Stimulated activated CD8-positive, alpha-beta memory T cell treated with anti-CD3 and anti-CD28 coated beads, Interleukin-2, amount 100 ng/mL, for 1 hour (primary cell): Measurements from ENCODE around the gene SH3PXD2A.
A peak's percentile ranks its signal among the peaks of the same experiment; 100 is the strongest.

Experiments used
- DNase-seq, 2 donors: peaks; one replicate each; pipeline ENCODE4 v3.0.0-alpha.2; 2020; ENCODE audit warnings: low read depth in 2 of 2

The SH3PXD2A gene

DNA sequence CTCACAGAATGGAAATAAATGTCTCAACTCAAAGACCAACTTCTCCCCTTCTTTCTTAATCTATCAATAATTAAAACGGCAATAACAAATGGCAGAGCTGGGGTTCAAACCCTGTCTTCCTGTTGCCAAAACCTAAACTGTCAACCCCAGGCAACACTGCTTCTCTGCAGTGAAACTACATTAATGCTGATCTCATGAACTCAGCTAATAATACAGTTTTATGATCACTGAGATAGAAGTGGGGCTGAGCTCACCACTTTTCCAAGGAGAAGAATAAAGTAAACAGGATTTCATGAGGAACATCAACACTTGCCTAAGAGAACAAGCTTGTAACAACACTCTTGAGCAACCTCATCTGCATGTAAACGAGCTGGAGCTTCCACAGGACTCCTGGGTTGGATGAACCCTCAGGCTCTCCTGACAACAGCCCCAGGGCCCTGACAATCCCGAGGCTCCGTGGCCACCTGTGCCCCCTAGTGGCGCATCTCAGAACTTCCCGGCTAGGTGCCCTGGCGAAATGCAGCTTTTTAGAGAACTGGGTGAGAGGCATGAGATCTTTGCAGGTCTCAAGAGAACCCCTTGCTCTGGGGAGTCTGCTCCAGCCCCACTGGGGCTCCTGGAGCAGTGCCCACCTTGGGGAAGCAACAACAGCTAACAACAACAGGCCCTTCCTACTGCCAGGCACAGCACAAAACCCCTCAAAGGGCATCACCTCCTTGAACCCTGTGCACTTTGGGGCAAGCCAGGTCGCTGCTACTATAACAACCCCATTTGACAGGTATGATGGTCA is 169.3 kb downstream of the SH3PXD2A start:
- peak; percentile 39 to 54 for DNase-seq

GRCh38 chr10:103683851-103684250 is 171.5 kb downstream of the SH3PXD2A start:
- no peak for DNase-seq

DNA sequence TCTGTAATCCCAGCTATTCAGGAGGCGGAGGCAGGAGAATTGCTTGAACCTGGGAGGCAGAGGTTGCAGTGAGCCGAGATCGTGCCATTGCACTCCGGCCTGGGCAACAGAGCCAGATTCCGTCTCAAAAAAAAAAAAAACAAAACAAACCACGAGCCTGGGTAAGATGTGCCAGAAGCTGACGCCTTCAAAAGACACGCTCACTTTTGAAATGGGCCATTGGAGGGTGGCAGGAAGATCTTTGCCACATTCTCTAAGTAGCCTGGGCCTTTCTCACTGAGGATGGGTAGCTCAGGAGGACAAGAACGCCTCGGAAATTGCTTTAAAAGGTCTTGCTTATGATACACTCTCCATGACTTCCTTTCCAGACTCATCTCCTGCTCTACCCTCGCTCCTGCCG is 172.7 kb downstream of the SH3PXD2A start:
- no peak for DNase-seq

DNA sequence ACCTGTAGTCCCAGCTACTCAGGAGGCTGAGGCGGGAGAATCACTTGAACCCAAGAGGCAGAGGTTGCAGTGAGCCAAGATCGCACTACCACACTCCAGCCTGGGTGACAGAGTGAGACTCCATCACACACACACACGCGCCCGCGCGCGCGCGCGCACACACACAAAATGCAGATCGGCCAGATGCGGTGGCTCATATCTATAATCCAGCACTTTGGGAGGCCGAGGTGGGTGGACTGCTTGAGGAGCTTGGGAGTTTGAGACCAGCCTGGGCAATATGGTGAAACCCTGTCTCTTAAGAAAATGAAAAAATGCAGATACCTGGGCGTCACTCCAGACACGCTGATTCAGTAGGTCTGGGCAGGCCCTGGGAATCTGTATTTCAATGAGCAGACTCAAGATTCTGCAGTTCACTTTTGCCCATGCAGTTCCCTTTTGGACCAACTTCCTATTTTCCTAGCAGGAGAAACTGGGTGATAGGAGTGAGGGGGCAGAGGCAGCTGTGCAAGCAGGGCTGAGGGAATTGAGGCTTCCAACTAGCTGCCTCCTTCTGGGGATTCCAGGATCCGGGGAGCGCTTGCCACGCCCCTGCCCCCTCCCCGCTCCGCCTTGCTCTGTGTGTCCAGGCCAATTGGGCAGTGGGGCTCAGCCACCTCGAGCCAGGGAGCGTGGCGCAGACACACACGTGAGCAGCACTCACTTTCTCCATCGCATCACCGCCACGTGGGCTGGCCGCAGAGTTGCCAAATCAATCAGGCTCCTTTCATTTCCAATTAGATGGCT is 173.6 kb downstream of the SH3PXD2A start:
- DNase-seq: no peak

- DNase-seq: no peak
Observed at GRCh38 chr10:103680869-103681236, 174.5 kb downstream of the SH3PXD2A start.

GRCh38 chr10:103679096-103679790 is 176.1 kb downstream of the SH3PXD2A start:
- DNase-seq: no peak

DNA sequence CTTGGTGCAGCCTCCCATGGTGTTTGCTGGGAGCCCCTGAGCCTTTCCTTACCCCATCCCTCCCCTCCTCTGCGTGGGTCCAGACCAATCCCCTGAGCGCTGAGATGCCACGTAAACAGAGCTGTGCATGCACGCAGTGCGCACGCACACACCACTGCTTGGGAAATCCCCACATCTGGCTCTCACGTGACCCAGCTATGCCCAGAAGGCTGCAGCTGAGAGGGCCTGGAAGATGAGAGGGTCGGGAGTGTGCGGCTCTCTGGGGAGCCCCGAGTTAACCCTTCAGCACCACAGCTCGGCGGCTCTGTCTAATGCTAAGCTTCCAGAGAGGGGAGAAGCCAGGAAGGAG is 177.2 kb downstream of the SH3PXD2A start:
- peak; percentile 35 to 63 for DNase-seq

DNA sequence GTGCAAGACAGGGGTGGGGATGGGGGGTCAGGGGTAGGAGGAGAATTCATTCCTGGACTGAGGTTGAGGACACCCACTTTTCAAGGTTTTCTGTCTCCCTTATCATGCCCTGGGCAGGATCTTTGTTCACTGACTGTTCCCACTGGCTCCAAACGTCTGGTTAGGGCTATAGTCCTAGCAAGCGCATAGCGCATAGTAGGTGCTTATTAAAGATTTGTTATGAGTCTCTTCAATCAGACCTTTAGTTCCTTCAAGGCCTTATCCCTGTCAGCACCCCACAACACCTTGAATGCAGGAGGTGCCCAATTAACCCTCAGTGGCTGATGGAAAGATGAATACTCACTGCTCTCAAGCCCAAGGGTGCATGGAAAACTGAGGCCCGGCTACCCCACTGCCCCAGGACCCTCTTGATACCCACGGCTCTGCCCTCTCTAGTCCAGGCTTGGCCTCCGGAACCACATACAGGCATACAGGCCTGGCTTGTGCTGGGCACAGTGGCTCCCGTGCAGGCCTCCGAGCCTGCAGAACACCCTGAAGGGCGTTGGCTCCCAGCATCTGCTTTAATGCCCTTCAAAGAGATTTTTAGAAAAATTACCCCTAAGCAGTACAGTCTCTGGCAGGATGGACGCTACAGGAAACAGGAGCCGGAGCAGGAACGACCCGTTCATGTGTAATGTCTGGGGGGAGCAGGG is 177.7 kb downstream of the SH3PXD2A start:
- no peak for DNase-seq

DNA sequence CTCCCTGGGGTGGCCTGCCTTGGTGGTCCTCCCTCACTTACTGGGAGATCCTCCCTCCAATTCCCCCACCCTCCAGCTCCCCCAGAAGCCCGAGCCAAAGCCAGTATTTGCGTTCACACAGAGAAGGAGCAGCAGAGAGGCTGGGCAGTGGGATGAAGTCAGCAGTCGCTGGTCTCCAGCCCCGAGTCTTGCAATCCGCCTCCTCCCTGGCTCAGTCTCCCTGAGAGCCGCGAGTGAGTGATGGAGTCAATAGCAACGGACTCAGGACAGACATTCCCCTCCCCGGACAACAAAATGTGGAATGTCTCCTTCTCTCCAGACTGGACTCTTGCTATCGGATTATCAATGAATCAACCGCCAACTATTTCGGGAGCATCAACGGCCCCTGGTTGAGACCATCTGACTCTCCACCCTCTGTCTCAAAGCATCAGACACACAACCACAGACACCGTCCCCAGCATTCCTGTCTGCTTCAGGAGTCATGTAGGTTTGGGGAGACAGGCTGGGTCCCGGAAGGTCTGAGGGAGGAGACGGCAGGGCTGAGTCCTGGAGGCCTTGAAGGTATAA is 178.4 kb downstream of the SH3PXD2A start:
- DNase-seq: no peak

DNA sequence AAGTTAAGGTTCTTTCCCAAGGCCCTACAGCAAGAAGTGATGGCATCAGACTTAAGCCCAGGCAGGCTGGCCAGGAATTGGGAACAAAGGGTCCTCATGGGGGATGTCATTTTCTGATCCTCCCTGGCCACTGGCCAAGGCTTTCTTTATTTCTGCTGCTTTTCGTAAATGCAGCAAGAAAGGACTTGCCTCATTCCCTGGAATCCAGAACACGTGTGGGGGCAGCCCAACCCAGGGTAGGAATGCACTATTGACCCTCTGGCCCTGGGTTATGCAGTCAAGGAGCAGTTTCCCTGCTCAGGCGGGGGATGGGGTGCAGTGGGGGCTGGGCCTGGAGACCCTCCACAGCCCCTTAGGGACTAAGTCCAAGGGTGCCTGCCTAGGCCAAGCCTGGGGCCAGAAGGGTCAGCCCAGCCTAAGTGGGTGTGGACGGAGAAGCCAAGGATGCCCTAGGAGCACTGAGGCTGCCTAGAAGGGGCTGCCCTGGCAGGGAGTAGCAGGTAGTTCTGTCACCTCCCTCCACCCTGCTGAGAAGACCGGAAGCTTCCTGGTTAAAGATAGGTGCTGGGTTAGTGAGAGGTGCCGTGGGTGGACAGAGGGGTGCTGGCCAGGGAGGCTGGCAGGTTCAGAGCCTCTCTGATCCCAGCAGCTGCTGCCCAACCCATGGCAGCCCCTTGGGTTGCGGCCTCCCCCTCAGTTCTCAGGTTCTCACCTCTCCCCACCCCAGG is 179.2 kb downstream of the SH3PXD2A start:
- no peak for DNase-seq

DNA sequence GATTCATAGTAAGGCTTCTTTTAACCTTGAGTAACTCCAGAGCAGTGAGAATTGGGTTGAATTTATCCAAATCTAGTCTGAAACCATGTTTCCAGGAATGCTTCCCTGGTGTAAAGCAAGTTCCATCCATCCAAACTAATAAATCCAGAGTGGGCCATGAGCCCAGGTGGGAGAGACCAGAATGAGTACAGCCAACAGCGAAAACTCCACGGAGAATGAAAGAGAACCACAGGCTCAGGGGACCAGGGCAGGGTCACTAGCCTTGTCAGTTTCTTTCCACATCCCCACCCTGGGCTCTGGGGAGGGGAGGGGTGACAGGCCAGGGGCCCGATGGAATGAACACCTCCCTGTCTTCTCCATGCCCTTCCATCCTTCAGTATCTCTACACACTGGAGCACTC is 181.8 kb downstream of the SH3PXD2A start:
- no peak for DNase-seq

GRCh38 chr10:103672345-103672744 is 183.0 kb downstream of the SH3PXD2A start:
- no peak for DNase-seq

GRCh38 chr10:103671126-103671895 is 184.1 kb downstream of the SH3PXD2A start:
- no peak for DNase-seq

DNA sequence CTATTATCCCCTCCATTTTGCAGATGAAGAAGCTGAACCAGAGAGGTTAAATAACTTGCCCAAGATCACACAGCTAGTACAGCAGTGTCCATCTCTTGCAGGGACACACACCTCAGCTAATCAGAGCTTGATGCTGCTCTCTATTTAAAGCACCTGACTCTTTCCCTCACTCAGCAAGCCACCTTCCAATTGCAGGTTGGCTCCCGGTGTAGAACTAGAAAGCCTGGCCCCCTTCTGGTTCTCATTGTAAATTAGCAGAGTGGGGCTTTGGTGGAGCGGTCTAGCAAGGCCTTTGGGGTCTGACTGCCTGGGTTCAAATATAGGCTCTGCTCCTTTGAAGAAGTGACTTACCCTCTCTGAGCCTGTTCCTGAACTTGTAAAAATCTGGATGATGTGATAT is 185.4 kb downstream of the SH3PXD2A start:
- no peak for DNase-seq

DNA sequence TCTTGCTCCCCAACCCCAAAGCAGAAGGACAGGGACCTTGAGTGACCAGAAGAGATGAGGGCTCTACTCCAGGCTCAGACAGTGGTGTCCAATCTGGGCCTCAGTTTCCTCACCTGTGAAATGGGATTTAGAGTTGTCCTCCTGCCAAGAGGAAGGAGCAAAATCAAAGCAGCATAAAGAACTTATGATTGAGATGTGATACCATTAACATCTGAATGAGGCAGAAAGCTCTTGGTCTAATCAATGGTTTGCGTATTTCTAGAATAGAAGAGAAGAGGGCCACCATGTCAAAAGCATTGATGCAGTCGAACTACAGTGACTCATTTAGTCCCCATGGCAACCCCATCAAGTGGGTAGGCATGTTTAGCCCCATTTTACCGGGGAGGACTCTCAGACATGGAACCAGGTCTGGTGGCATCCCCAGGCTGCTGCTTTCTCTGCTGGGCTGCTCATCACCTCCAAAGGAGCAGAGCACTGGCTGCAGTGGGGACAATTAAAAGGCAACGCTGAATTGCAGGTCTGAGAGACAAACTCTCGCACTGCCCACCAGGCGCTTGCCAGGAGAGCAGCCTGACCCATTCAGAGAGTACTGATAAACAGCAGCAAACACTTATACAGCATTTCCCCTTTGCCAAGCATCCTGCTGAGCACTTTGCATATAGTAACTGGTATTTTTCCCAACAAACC is 186.0 kb downstream of the SH3PXD2A start:
- DNase-seq: no peak

DNA sequence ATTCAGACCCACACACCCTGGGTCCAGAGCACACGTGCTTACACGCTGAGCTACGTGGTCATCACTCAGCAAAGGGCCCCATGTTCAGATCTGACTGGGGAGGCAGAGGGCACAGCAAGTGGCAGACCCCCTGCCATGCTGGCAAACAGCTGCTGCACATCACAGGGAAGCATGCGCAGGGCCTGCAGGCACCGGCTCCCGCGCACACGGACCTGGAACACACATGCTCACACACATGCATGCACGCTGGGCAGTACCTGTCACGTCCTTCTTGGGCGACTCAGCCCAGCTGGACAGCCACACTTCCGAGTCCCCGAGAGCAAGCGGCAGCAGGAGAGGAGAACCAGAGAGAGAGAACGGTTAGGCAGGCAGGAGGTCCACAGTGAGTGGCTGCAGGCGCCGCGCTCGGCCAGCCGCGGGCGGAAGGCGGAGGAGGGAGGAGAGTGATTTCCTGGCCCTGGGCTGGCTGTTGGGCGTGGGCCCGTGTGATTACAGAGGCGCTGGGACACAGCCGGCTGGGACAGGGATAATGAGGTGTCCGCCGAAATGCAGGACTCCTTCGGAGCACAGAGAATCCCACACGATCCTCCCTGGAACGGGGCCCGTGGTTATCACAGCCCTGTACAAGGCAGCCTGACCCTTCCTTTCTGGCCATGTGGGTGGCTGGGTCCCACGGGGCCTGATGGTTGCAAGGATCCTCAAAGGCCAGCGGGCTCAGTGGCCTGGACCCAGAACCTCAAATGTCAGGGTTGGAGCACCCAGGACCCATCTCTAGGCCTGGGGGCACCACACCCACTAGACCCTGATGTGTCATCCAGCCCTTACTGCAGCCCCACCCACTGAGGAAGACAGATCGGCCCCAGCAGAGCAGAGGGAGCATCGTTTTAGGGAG is 186.8 kb downstream of the SH3PXD2A start:
- no peak for DNase-seq

GRCh38 chr10:103667356-103667755 is 188.0 kb downstream of the SH3PXD2A start:
- no peak for DNase-seq

DNA sequence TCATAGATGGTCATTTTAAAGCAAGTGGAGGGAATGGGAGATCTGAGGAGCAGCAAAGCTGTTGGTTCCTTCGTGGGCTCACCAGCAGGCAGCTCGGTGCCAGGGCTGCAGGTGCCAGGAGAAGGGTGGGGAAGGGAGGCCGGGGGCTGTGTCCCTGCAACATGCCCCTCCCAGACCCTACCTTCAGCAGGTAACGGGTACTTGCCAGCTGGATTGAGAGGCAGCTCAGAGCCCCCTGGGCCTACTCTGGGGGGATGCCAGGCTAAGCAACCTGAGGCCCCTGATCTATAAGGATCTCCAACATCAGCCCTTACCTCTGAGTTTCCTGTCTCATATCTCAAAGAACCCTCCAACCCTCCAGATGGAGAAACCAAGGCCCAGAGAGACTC is 188.6 kb downstream of the SH3PXD2A start:
- DNase-seq: no peak
